Lower leg skin (tissue), 4 donors: ENCODE results near the gene AMD1. TPM values are rescaled to one million over a fixed set of nuclear protein-coding genes. Genes with fewer than 3 reads are reported as not detected.

ENCODE experiments used
- DNase-seq, 2 donors: peaks; one replicate each; pipeline ENCODE4 v3.0.0-alpha.2; 2019; ENCODE audit warnings: low spot score in 2 of 2
- H3K4me3 ChIP-seq: fragments of 200-600 bp; sonication (generic); 2 replicates; pipeline ENCODE4 v1.5.1; 2017; ENCODE audit warnings: mild to moderate bottlenecking, low read depth; ENCODE audit not compliant: poor library complexity, severe bottlenecking
- POLR2A ChIP-seq, 2 donors: fragments of 450-650 bp; IDR thresholded peaks; one replicate each; pipeline ENCODE4 v1.6.1; 2016 to 2017; ENCODE audit warnings: antibody characterized with exemption in 2 of 2, mild to moderate bottlenecking in 1 of 2, moderate library complexity in 1 of 2
- WGBS, 2 donors: methylation state at CpG; one replicate each; pipeline ENCODE4 v1.1.5; 2018; 5-methylcytosine and 5-hydroxymethylcytosine counted together
- intact Hi-C: fragments of 100-400 bp; cut with DNase I; formaldehyde crosslinking; loops from one replicate; pipeline ENCODE4 v1.15.0; 2023; ENCODE audit warnings: low total_unique reads
- total RNA-seq, 4 donors: library from RNA; depleted of rRNA; stranded (reverse); fragments of >200 nt; gene quantifications; one replicate each; pipeline ENCODE4 v1.1.0, GENCODE V29; 2016
- TF ChIP-seq, protein P1 (sequence below), 3 donors: fragments of 450-650 bp; IDR thresholded peaks; one replicate each; pipeline ENCODE4 v1.5.1; 2016; ENCODE audit warnings: antibody characterized with exemption in 3 of 3, mild to moderate bottlenecking in 3 of 3, moderate library complexity in 2 of 3

AMD1 gene
- total RNA-seq, 4 donors from 2014 or later, result 36.3 to 49.8 (median 40.4) TPM

DNA sequence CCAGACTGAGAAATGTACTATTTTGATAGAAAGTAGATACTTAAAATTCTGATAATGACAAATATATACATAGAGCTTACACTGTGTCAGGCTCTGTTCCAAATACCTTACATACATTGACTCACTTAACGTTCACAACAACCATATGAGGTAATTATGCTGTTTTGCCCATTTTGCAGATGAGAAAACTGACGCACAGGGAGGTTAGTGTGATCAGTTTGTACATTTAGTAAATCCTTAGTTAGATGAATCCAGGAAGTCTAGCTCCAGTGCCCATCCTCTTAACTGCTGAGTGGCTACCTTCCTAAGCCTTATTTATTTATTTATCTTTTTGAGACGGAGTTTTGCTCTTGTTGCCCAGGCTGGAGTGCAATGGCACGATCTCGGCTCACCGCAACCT lies 60.6 kb downstream of the AMD1 start:
- H3K4me3 ChIP-seq, result no peak overlapping the region
- no peak for TF ChIP-seq POLR2A (IDR thresholded peaks at IDR 0.05)
- TF ChIP-seq, protein P1, sequence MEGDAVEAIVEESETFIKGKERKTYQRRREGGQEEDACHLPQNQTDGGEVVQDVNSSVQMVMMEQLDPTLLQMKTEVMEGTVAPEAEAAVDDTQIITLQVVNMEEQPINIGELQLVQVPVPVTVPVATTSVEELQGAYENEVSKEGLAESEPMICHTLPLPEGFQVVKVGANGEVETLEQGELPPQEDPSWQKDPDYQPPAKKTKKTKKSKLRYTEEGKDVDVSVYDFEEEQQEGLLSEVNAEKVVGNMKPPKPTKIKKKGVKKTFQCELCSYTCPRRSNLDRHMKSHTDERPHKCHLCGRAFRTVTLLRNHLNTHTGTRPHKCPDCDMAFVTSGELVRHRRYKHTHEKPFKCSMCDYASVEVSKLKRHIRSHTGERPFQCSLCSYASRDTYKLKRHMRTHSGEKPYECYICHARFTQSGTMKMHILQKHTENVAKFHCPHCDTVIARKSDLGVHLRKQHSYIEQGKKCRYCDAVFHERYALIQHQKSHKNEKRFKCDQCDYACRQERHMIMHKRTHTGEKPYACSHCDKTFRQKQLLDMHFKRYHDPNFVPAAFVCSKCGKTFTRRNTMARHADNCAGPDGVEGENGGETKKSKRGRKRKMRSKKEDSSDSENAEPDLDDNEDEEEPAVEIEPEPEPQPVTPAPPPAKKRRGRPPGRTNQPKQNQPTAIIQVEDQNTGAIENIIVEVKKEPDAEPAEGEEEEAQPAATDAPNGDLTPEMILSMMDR (IDR thresholded peaks at IDR 0.05), result no peak
- DNase-seq, result no peak
- WGBS, 2 donors, result 90 to 92% methylated on average over 6 of the region's 6 CpGs
- intact Hi-C loops, result no loop called here

GRCh38 chr6:110938171-110938570 lies 63.6 kb downstream of the AMD1 start:
- intact Hi-C loops, result no loop called here
- H3K4me3 ChIP-seq, result no peak overlapping the region
- TF ChIP-seq POLR2A (IDR thresholded peaks at IDR 0.05), result no peak
- TF ChIP-seq, protein P1 (IDR thresholded peaks at IDR 0.05), result no peak
- DNase-seq, result no peak
- 94 to 98% methylated on average over 6 of the region's 6 CpGs for WGBS, 2 donors

DNA sequence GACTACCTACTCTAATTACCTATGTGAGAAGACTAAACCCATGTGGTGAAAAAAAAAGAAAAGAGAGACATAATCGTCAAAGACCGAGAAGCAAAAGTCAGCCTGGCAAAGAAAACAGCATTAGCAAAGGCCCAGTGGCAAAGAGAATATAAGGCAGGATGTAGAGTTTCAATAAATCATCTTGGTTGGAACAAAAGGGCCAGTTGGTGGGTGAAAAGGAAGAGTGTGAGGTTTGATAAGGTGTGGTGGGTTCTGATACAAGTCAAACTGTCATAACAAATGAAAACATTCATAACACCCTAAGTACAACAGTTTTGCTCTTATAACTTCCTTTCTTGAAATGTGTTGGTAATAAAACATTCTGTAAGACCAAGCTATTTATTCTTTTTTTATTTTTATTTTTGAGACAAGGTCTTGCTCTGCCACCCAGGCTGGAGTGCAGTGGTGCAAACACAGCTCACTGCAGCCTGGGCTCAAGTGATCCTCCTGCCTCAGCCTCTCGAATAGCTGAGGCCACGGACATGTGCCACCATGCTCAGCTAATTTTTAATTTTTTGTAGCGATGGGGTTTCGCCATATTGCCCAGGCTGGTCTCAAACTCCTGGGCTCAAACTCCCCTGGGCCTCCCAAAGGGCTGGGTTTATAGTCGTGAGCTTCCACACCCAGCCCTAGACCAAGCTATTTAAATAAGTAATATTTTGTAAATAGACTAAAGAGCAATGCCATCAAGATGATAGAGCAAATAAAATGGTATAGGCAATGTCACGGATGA lies 65.0 kb downstream of the AMD1 start:
- WGBS, 2 donors, result 88 to 92% methylated on average over 8 of the region's 8 CpGs
- TF ChIP-seq POLR2A (IDR thresholded peaks at IDR 0.05), result no peak
- TF ChIP-seq, protein P1 (IDR thresholded peaks at IDR 0.05), result no peak
- no peak for DNase-seq
- H3K4me3 ChIP-seq, result no peak overlapping the region
- intact Hi-C loops, result no loop called here

GRCh38 chr6:110944681-110945151 lies 70.1 kb downstream of the AMD1 start:
- H3K4me3 ChIP-seq, result no peak overlapping the region
- 48 to 93% methylated on average over 1 of the region's 1 CpG for whole genome bisulfite sequencing, 2 donors
- no peak for DNase-seq
- intact Hi-C loops, result no loop called here
- no peak for TF ChIP-seq POLR2A (IDR thresholded peaks at IDR 0.05)
- TF ChIP-seq, protein P1 (IDR thresholded peaks at IDR 0.05), result no peak

Other genes with a start within 250 kb of the AMD1 start
- 10 to 100 TPM; 17.0 to 19.1 (median 18.7) TPM for gene CDK19, start 59.3 kb upstream of the AMD1 start, total RNA-seq
- 10 to 100 TPM; 15.5 to 22.1 (median 18.3) TPM for gene GTF3C6, start 83.9 kb downstream of the AMD1 start, total RNA-seq
- gene RPF2, start 107.3 kb downstream of the AMD1 start, total RNA-seq, result 10 to 100 TPM; 12.9 to 22.3 (median 14.1) TPM
- 10 to 100 TPM; 35.6 to 50.9 (median 43.9) TPM for gene SLC16A10, start 212.7 kb downstream of the AMD1 start, total RNA-seq